ENCODE measurements around the gene NHLRC3.

NHLRC3 gene

GRCh38 chr13:39049274-39049673 lies 11.0 kb downstream of the NHLRC3 start:
- Histone ChIP-seq H3K79me2 (ENCODE audit: low read length) (no peaks in the 10 kb centered on the region), H3K27me3 (ENCODE audit: low read depth, low read length) (no peaks in the 10 kb centered on the region), H3K4me1 (ENCODE audit: low read length) (peaks cover 11% of the 10 kb centered on the region), H3K4me2 (ENCODE audit: low read length) (no peak overlapping the region), H3K36me3 (replicated peaks; ENCODE audit: low read depth, low read length) (peaks cover 13% of the 10 kb centered on the region), H2AFZ (ENCODE audit: low read depth, low read length) (no peak overlapping the region), H3K9ac (ENCODE audit: low read length) (no peak overlapping the region), H4K20me1 (ENCODE audit: insufficient read depth, low read length) (no peaks in the 10 kb centered on the region; the same call in 1 of the 2 replicates), H3K9me3 (ENCODE audit: insufficient read depth, low read length) (no peaks in the 10 kb centered on the region), H3K4me3 (ENCODE audit: low read length) (no peak overlapping the region), H3K27ac (ENCODE audit: low read length) (no peak overlapping the region)
- TF ChIP-seq CTCF (IDR thresholded peaks at IDR 0.05; ENCODE audit: low read depth, low read length): no peak
- TF ChIP-seq EZH2phosphoT487 (IDR thresholded peaks at IDR 0.05; ENCODE audit: low read depth): no peak

- Histone ChIP-seq H3K79me2 (ENCODE audit: low read length) (no peaks in the 10 kb centered on the region), H3K9ac (ENCODE audit: low read length) (no peak overlapping the region), H3K27ac (ENCODE audit: low read length) (no peak overlapping the region), H3K4me2 (ENCODE audit: low read length) (no peak overlapping the region), H2AFZ (ENCODE audit: low read depth, low read length) (no peak overlapping the region), H3K4me3 (ENCODE audit: low read length) (no peak overlapping the region), H3K9me3 (ENCODE audit: insufficient read depth, low read length) (no peaks in the 10 kb centered on the region), H3K27me3 (ENCODE audit: low read depth, low read length) (no peaks in the 10 kb centered on the region), H4K20me1 (ENCODE audit: insufficient read depth, low read length) (no peaks in the 10 kb centered on the region), H3K4me1 (ENCODE audit: low read length) (no peaks in the 10 kb centered on the region), H3K36me3 (replicated peaks; ENCODE audit: low read depth, low read length) (peaks cover 7% of the 10 kb centered on the region)
- TF ChIP-seq EZH2phosphoT487 (IDR thresholded peaks at IDR 0.05; ENCODE audit: low read depth) (no peak), CTCF (IDR thresholded peaks at IDR 0.05; ENCODE audit: low read depth, low read length) (peak; percentile 65)
Observed at GRCh38 chr13:39051157-39051556, 12.9 kb downstream of the NHLRC3 start.

- no peaks in the 10 kb centered on the region for H3K4me1 ChIP-seq (ENCODE audit: low read length)
- H3K27me3 ChIP-seq (ENCODE audit: low read depth, low read length): no peaks in the 10 kb centered on the region
- no peak overlapping the region for H3K9ac ChIP-seq (ENCODE audit: low read length)
- no peaks in the 10 kb centered on the region for H3K9me3 ChIP-seq (ENCODE audit: insufficient read depth, low read length)
- H3K36me3 ChIP-seq (replicated peaks; ENCODE audit: low read depth, low read length): peaks cover 7% of the 10 kb centered on the region
- no peaks in the 10 kb centered on the region for H4K20me1 ChIP-seq (ENCODE audit: insufficient read depth, low read length)
- no peak overlapping the region for H3K4me2 ChIP-seq (ENCODE audit: low read length)
- TF ChIP-seq CTCF (IDR thresholded peaks at IDR 0.05; ENCODE audit: low read depth, low read length) (no peak), EZH2phosphoT487 (IDR thresholded peaks at IDR 0.05; ENCODE audit: low read depth) (no peak)
- H3K27ac ChIP-seq (ENCODE audit: low read length): no peak overlapping the region
- no peak overlapping the region for H2AFZ ChIP-seq (ENCODE audit: low read depth, low read length)
- no peaks in the 10 kb centered on the region for H3K79me2 ChIP-seq (ENCODE audit: low read length)
- H3K4me3 ChIP-seq (ENCODE audit: low read length): no peak overlapping the region
Observed at GRCh38 chr13:39052944-39053343, 14.7 kb downstream of the NHLRC3 start.

- Histone ChIP-seq H3K4me1 (ENCODE audit: low read length) (no peaks in the 10 kb centered on the region), H4K20me1 (ENCODE audit: insufficient read depth, low read length) (no peaks in the 10 kb centered on the region), H3K79me2 (ENCODE audit: low read length) (no peaks in the 10 kb centered on the region), H3K9ac (ENCODE audit: low read length) (no peak overlapping the region), H3K27ac (ENCODE audit: low read length) (no peak overlapping the region), H2AFZ (ENCODE audit: low read depth, low read length) (no peak overlapping the region), H3K27me3 (ENCODE audit: low read depth, low read length) (no peaks in the 10 kb centered on the region), H3K4me3 (ENCODE audit: low read length) (no peak overlapping the region), H3K4me2 (ENCODE audit: low read length) (no peak overlapping the region), H3K36me3 (replicated peaks; ENCODE audit: low read depth, low read length) (peaks cover 7% of the 10 kb centered on the region), H3K9me3 (ENCODE audit: insufficient read depth, low read length) (no peaks in the 10 kb centered on the region)
- TF ChIP-seq EZH2phosphoT487 (IDR thresholded peaks at IDR 0.05; ENCODE audit: low read depth): no peak
- TF ChIP-seq CTCF (IDR thresholded peaks at IDR 0.05; ENCODE audit: low read depth, low read length): no peak
Observed at GRCh38 chr13:39054112-39054511, 15.9 kb downstream of the NHLRC3 start.
